Cortex of kidney (tissue), 1 donor: ENCODE measurements around the gene GTSF1L.

Experiments
- DNase-seq: peaks from one replicate; lab custom pipeline; 2025; lab: John Stamatoyannopoulos, UW

GTSF1L gene

GRCh38 chr20:43744966-43745730 lies 18.3 kb upstream of the GTSF1L start:
- DNase-seq = no peak

- no peak for DNase-seq
Measured at GRCh38 chr20:43744151-43744611, 17.4 kb upstream of the GTSF1L start.

DNA sequence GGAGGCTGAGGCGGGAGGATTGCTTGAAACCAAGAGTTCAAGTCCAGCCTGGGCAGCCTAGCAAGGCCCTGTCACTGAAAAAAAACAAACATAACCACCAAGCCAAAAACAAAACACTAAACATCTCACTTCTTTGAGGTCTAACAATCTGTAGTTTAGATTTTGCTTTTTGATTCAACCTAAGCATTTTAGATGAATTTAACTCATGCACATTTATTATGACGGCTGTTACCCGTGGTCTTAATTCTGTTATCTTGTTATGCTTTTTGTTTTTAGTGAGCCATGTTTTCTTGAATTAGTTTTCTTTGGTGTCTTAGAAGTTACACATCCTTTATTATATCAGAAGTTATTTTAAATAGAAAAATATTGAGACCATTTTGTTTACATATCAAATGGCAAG lies 13.8 kb upstream of the GTSF1L start:
- no peak for DNase-seq

DNA sequence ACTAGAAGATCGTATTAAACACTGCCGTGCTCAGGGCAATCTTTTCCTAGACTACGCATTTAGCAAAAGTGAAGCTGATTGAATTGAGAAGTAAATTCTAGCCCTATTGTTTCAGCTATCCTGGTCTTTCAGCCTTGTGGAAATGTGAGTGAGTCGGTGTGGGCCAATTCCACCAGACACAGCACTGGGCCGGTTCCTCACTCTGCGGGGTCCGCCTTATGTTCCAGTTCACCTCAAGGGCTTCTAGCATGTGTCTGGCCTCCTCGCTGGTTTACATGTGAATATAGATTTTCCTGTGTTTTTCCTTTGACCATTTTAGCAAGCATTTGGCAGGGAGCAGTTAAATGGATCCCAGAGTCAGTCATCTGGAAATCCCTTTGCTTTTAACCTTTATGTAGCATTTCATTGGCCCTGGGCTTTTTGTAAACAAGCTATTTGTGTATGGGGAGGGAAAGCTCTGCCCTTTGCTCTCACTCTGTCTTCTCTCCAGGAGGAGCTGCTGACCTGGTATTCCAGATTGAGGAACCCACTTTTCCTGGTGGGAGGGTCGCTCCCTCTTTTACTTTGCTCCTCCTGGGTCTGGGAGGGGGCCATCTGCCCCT lies 12.4 kb upstream of the GTSF1L start:
- DNase-seq = no peak

- DNase-seq = no peak
Measured at GRCh38 chr20:43737925-43738324, 11.1 kb upstream of the GTSF1L start.

GRCh38 chr20:43736588-43737158 lies 9.9 kb upstream of the GTSF1L start:
- no peak for DNase-seq

DNA sequence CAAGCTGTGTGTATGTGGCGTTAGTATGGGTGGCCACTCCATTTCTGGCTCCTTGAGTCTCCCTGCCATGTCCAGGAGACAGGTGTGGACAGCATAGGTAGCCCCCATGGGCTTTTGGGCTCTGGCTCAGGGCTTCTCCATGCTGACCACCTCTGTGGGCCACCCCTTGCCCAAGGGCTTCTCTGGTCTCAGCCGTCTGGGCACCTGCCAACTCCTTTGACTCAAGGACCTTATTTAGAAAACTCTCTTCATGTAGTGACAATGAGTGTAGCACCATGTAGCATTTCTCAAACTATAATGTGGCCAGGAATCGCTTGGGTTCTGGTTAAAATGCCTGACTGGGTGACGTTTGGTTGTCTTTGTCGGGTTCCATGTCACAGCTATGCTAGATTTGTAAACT lies 5.1 kb upstream of the GTSF1L start:
- no peak for DNase-seq

DNA sequence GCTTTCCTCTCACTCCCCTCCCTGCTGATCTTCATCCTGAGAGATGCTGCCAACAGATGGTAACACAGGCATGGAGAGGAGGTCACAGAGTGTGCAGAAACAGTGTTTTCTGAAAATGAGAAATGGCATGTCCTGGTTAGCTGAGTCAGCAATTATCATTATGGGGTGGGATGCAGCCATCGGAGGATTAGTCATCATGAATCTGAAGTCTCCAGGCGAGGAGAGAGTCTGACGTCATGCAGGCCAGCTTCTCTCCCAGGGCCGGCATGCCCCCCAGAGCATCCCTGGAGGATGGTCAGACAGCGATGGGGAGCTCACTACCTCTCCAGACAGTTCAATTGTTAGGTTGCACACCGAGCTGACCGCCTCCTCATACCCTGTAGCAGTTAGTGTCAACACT lies 4.7 kb upstream of the GTSF1L start:
- DNase-seq = no peak

DNA sequence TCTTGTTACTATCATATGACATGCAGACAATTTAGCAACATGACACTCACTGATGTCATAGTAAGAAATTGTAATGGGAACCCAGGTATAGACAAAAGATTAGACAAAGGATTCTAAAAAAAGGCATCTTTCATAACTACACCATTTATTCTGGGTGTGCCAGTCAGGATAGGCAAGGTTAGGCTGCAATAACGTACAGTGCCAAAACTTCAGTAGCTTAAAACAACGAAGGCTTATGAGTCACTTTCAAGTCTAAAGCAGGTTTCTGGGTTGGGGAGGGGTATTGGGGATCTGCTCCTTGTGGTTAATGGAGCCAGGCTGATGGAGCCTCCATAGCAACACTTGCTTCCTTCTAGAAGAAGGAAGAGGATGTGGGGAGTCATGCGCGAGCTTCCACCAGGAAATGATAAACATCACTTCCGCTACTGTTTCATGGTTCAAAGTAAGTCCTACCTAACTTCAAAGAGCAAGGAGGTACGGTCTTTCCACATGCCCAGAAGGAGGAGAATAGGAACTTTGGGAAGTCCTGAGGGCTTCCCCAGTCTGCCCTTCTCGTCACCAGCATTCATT lies 2.0 kb upstream of the GTSF1L start:
- DNase-seq = no peak

DNA sequence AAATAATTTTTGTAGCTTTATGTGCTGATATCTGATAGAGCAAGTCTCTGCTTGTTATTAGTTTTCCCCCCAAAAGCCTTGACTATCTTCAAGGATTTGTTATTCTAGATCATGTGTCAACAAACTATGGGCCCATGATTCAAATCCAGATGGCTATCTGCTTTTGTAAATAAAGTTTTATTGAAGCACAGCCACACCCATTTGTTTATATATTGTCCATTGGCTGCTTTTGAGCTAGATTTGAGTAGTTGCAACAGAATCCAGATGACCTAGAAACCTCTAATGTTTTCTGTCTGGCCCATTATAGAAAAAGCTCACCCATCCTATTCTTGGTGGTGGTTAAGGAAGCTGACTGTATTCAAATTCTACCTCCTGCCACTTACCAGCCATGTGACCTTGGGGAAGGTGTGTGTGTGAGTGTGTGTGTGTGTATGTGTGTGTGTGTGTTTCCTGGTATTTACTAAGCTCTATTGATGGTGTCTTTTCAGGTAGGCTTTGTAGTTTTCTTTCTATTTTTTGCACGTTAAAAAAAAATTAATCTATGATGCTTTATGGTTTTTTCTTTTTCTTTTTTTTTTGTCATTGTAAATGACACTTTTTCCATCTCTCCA lies 1.3 kb upstream of the GTSF1L start:
- DNase-seq = no peak

- DNase-seq = no peak
Measured at GRCh38 chr20:43726333-43726732, 469 bp downstream of the GTSF1L start.

DNA sequence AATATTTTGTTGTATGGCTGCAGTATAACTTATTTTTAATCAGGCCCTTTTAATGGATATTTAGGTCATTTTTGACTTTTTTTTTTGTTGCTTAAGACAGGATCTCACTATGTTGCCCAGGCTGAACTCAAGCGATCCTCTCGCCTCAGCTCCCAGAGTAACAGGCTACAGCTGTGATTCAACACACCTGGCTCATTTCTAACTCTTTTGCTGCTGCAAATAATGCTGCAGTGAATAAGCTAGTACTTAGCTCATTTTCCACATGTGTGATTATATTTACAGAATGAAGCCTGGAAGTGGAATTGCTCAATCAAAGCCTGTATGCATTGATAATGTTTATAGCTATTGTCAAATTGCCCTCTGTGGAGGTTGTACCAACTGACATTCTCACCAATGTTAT lies 1.1 kb downstream of the GTSF1L start:
- no peak for DNase-seq

- no peak for DNase-seq
Measured at GRCh38 chr20:43724383-43724782, 2.4 kb downstream of the GTSF1L start.

DNA sequence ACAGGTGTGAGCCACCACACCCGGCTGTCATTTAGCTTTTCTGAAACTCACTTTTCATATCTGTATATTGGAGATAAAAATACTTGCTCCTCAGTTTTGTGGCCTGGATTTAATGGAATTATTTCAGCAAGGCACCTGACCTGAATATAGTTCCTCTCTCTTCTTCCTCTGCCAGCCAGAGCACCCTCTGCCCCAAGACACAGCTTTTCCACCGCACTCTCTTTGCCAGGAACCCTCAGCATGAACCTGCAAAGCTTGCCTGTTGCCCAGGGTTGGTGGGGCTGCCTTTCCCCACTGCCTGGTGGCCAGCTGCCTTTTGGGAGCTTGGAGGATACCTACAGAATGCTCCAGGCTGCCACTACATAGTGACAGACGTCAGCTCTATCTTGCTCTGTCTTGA lies 3.1 kb downstream of the GTSF1L start:
- DNase-seq = no peak

GRCh38 chr20:43723186-43723585 lies 3.6 kb downstream of the GTSF1L start:
- DNase-seq = no peak

GRCh38 chr20:43722153-43722505 lies 4.7 kb downstream of the GTSF1L start:
- DNase-seq = no peak

- no peak for DNase-seq
Measured at GRCh38 chr20:43721429-43722152, 5.2 kb downstream of the GTSF1L start.

GRCh38 chr20:43721097-43721428 lies 5.7 kb downstream of the GTSF1L start:
- no peak for DNase-seq

DNA sequence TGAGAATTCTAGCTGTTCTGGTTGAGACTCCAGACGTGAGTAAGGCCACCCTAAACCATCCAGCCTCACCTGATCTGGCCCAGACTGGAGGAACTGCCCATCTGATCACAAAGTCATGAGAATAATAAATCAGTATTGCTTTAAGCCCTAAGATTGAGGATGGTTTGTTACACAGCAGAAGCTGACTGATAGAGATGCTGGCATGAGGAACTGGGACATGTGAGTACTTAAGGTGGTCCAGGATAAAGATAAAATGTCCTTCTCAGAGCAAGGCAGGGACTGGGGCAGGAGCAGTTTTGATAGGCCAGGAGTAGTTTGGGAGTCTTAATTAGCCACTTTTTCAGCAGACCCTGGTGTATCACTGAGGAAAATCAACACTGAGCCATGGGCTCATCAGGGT lies 6.8 kb downstream of the GTSF1L start:
- DNase-seq = no peak

GRCh38 chr20:43717616-43717995 lies 9.2 kb downstream of the GTSF1L start:
- no peak for DNase-seq

DNA sequence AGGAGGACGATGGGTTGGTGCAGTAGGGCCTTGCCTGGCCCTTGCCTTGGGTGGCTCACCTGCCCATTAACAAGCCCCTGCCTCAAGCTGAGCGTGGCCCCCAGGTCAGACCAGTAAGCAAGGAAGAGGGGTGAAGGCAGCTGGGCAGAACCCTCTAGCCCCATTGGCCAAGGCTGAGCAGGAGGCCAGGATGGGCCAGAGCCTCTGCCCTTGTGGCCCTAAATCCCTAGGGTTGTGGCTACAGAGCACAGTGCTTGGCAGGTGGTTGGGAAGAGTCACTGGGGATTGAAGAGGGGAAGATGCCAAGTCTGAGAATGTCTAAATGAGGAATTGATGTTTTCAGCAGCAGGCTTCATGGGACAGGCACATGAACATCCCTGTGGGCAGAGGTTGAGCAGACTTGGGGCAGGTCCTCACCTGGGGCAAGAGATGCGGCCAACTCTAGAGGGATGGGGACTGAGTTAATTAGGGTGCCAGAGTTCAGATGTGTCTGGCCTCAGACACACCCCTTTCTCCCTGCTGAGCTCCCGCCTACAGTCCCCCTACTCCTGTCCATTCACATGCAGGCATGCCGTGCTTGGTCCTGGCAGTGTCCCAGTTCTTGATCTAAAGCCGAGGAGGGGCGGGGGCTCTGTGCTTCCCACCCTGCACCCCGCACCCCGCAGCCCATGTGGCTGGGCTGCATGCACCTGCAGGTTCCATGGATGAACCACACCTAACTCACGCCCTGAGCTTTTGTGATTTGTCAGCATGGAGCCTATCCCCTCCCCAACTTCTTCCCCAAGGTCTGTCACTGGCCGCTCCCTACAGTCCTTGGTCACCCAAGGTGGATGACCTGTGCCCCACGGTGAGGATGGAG lies 9.8 kb downstream of the GTSF1L start:
- no peak for DNase-seq
